ENCODE data around the gene ANKRD30A. TPM values are rescaled to one million over a fixed set of nuclear protein-coding genes. Genes with fewer than 3 reads are reported as not detected.
"Not testable (repeated sequence)": the region's sequence is repeated elsewhere in the genome, so short reads cannot be mapped to it uniquely, and the experiment has no call there.

Gene ANKRD30A
- total RNA-seq: not detected

- Histone ChIP-seq H3K27me3 (no peaks in the 10 kb centered on the region), H3K27ac (no peak within 1 kb of the TSS), H3K4me3 (no peak within 1 kb of the TSS), H3K9ac (ENCODE audit: low read depth in 2 of 2, low read length in 2 of 2) (no peak within 1 kb of the TSS), H3K9me3 (no peaks in the 10 kb centered on the region), H3K36me3 (no peaks in the 10 kb centered on the region), H3K4me1 (no peaks in the 10 kb centered on the region)
- no peak for DNase-seq
- intact Hi-C loops (cut with DNase I): no loop called here
- no peak for TF ChIP-seq CTCF (IDR thresholded peaks at IDR 0.05)
Observed at GRCh38 chr10:37125191-37125732, at the start of gene ANKRD30A. Gene ANKRD30A, plus strand, starts transcription at chr10:37125598. Its CDS starts 190 bp downstream, at chr10:37125788.

GRCh38 chr10:37076083-37076482, 49.3 kb upstream of the ANKRD30A start:
- intact Hi-C loops (cut with DNase I); H3K4me3 ChIP-seq; H3K9me3 ChIP-seq; H3K36me3 ChIP-seq; H3K27me3 ChIP-seq; H3K27ac ChIP-seq; H3K4me1 ChIP-seq; H3K9ac ChIP-seq (ENCODE audit: low read depth in 2 of 2, low read length in 2 of 2); DNase-seq: not testable (repeated sequence)

GRCh38 chr10:37095792-37096573, 29.4 kb upstream of the ANKRD30A start:
- Histone ChIP-seq H3K27ac (no peak overlapping the region), H3K36me3 (no peaks in the 10 kb centered on the region), H3K4me1 (no peaks in the 10 kb centered on the region), H3K9ac (ENCODE audit: low read depth in 2 of 2, low read length in 2 of 2) (no peak overlapping the region), H3K4me3 (no peak overlapping the region), H3K27me3 (no peaks in the 10 kb centered on the region), H3K9me3 (no peaks in the 10 kb centered on the region)
- intact Hi-C loops (cut with DNase I): no loop called here
- DNase-seq: no peak
- TF ChIP-seq CTCF (IDR thresholded peaks at IDR 0.05): no peak

GRCh38 chr10:37101261-37101660, 24.1 kb upstream of the ANKRD30A start:
- DNase-seq: no peak
- Histone ChIP-seq H3K36me3 (no peaks in the 10 kb centered on the region), H3K27ac (no peak overlapping the region), H3K4me3 (no peak overlapping the region), H3K9ac (ENCODE audit: low read depth in 2 of 2, low read length in 2 of 2) (no peak overlapping the region), H3K4me1 (no peaks in the 10 kb centered on the region), H3K9me3 (no peaks in the 10 kb centered on the region), H3K27me3 (no peaks in the 10 kb centered on the region)
- TF ChIP-seq CTCF (IDR thresholded peaks at IDR 0.05): no peak
- intact Hi-C loops (cut with DNase I): no loop called here

- H3K36me3 ChIP-seq: no peaks in the 10 kb centered on the region
- TF ChIP-seq CTCF (IDR thresholded peaks at IDR 0.05): no peak
- intact Hi-C loops (cut with DNase I): no loop called here
- H3K9ac ChIP-seq (ENCODE audit: low read depth in 2 of 2, low read length in 2 of 2): no peak overlapping the region
- no peak for DNase-seq
- no peaks in the 10 kb centered on the region for H3K9me3 ChIP-seq
- H3K27ac ChIP-seq: no peak overlapping the region
- no peaks in the 10 kb centered on the region for H3K27me3 ChIP-seq
- H3K4me3 ChIP-seq: no peak overlapping the region
- H3K4me1 ChIP-seq: no peaks in the 10 kb centered on the region
Observed at GRCh38 chr10:37109000-37109399, 16.4 kb upstream of the ANKRD30A start.

- no peak overlapping the region for H3K27ac ChIP-seq
- no peaks in the 10 kb centered on the region for H3K27me3 ChIP-seq
- no peaks in the 10 kb centered on the region for H3K4me1 ChIP-seq
- intact Hi-C loops (cut with DNase I): no loop called here
- no peaks in the 10 kb centered on the region for H3K36me3 ChIP-seq
- H3K9me3 ChIP-seq: no peaks in the 10 kb centered on the region
- H3K9ac ChIP-seq (ENCODE audit: low read depth in 2 of 2, low read length in 2 of 2): no peak overlapping the region
- no peak for TF ChIP-seq CTCF (IDR thresholded peaks at IDR 0.05)
- DNase-seq: no peak
- H3K4me3 ChIP-seq: no peak overlapping the region
Observed at GRCh38 chr10:37124532-37124931, 866 bp upstream of the ANKRD30A start.
